GM12873 (cell line): ENCODE results near the gene CHCHD3.

ENCODE experiments used
- TF ChIP-seq, protein P1 (sequence below): IDR thresholded peaks from 2 replicates; pipeline ENCODE4 v1.5.1; 2012; ENCODE audit warnings: low read depth, mild to moderate bottlenecking, moderate library complexity, low read length, control low read depth; ENCODE audit not compliant: insufficient read depth; ENCODE audit errors: missing control alignments

The CHCHD3 gene

DNA sequence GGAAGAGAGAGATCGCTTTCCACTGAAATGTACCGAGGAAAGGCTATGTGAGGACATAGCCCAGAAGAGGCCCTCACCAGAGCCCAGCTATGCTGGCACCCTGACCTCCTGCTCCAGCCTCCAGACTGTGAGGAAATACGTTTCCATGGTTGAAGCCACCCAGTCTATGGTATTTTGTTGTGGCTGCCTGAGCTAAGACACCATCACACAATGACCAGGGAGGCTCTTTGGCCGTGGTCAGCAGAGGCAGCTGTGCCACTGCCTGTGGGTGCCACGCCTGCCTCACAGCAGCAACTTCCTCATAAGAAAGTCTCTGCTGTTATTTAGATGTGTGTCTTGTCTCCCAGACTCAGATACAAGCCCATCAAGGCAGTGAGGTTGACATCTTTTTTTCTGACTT lies 322.9 kb downstream of the CHCHD3 start:
- TF ChIP-seq, protein P1, sequence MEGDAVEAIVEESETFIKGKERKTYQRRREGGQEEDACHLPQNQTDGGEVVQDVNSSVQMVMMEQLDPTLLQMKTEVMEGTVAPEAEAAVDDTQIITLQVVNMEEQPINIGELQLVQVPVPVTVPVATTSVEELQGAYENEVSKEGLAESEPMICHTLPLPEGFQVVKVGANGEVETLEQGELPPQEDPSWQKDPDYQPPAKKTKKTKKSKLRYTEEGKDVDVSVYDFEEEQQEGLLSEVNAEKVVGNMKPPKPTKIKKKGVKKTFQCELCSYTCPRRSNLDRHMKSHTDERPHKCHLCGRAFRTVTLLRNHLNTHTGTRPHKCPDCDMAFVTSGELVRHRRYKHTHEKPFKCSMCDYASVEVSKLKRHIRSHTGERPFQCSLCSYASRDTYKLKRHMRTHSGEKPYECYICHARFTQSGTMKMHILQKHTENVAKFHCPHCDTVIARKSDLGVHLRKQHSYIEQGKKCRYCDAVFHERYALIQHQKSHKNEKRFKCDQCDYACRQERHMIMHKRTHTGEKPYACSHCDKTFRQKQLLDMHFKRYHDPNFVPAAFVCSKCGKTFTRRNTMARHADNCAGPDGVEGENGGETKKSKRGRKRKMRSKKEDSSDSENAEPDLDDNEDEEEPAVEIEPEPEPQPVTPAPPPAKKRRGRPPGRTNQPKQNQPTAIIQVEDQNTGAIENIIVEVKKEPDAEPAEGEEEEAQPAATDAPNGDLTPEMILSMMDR: no peak

DNA sequence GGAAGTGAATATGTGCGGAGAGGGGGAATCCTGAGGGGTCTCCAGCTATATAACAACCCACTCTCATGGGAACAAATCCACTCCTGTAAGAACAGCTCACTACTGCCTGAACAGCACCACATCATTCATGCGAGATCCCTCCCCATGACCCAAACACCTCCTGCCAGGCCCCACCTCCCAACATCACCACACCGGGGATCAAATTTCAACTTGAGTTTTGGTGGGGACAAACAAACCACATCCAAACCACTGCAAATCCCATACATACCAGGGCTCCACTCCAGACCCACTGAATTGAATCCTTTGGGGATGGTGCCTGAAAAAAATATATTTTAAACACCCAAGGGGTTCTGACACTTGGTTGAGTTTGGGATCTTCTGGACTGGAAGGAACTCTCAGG lies 324.1 kb downstream of the CHCHD3 start:
- TF ChIP-seq, protein P1: no peak

DNA sequence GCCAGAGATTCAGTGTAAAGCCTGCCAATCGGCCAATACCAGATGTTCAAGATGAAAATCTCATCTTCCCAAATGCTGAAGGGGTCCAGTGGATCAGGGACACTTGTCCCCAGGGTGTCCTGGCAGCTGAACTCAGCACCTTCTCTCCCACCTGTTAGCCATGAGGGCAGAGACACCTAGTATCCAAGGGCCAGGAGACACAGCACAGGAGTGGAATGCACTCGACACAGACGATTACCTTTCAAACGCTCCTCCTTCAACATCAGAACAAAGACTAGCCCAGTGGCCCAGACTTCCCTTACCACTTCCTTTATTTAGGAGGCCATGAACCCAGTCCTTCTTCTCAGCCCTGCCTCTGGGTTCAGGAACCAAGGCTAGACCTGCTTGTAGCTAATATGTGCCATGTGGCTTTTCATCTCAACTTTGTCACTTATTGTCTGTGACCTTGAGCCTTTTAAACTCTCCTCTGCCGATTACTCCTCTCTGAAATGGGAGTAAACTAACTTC lies 325.4 kb downstream of the CHCHD3 start:
- TF ChIP-seq, protein P1: no peak

DNA sequence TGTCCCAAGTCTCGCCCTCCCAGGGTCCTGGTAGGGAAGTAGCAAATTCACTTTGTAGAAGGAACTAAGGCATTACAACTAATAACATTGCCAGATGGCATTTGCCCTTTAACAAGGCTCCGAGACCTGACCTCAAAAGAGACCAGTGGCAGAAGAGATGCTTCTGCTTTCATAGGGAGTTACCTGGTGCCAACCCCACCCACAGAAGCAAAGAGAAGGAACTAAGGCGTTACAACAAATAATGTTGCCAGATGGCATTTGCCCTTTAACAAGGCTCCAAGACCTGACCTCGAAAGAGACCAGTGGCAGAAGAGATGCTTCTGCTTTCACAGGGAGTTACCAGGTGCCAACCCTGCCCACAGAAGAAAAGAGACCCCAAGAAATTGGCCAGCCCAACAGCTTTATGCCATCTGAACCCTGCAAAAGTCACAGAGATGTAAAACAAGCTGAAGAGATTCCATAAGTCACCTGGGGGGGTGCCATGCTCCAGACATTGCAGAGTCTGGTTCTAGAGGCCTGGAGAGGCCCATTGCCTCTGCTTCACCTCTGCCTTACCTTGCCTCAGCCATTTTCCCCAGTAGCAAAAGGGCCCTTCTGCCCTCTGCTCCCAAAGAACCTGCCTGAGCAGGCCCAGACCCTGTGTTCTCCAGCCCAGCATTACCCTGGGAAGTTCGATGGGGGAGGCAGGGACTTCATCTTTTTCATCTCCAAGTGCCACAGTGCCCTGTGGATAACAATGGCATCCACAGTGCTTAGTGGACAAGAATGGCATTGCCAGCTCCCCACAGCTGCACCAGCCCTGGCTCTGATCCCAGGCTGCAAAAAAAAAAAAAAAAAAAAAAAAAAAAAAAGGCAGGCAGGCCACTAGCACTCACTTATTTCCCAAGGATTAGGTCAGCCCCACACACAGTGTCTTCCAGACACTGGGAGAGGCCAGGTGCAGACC lies 326.1 kb downstream of the CHCHD3 start:
- TF ChIP-seq, protein P1: peak; percentile 25

GRCh38 chr7:132752431-132752830 lies 329.5 kb downstream of the CHCHD3 start:
- TF ChIP-seq, protein P1: no peak

DNA sequence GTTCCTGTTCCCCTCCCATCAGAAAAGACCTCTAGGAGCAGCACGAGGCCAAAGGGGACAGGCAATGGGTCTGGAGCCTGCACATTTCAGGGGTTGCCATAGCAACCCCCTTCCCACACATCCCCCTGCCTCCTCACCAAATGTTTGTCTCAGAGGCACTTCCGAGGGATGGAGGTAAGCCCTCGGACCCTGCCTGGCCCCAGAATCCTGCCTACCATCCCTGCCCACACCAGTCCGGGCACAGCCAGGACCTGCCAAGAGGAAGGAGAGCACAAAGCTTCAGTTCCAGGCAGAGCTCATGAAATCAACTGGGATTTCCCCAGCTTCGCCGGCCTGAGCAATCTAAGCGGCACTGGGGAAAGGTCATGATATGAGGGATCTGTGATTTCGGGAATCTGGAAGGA lies 330.6 kb downstream of the CHCHD3 start:
- TF ChIP-seq, protein P1: no peak

DNA sequence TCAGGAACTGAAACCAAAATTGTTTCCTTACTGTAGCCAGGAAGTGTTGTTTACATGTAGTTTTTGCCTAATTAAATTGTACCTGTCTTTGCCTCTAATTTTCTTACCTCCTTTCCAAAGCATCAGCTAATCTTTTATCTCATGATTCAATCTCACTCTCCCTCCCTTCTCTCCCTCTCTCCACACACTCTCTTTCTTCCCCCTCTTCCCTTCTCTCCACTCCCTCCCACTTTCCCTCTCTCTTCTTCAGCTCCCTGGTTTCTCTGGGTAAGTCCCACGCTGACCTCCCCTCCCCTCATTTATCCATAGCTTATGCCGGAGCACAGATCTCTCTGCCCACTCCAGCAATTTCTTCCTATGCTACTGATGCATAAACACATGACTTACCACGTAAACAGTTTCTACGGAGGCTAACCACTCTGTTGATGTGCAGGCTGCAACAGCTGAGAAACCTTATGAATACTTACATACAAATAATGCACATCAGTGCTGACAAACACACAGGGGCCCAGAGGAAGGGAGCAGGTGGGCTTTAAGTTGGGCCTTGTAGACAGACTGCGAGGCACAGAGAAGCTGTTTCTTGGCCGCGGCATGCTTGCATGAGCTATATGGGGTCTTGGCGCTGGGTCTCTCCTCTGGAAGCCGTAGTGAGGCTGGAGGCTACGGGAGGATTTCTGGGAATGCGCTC lies 331.2 kb downstream of the CHCHD3 start:
- TF ChIP-seq, protein P1: no peak
